WTC11 (cell line): ENCODE results near the gene MOB4. TPM values are rescaled to one million over a fixed set of nuclear protein-coding genes. Genes with fewer than 3 reads are reported as not detected.

Experiments used
- ATAC-seq: fragments of 200-7000 bp; cut with Tn5 transposase; 2 replicates; pipeline ENCODE4 v1.10.0; 2021; ENCODE audit warnings: mild to moderate bottlenecking, moderate library complexity
- CTCF ChIA-PET: fragments of 300-600 bp; sonication (Branson Sonifier 250); formaldehyde crosslinking; loops from one replicate; lab custom pipeline; 2021; ENCODE audit warnings: antibody characterized with exemption; lab: Charles Lee
- POLR2A ChIA-PET: fragments of 350-600 bp; sonication (Branson Sonifier 250); formaldehyde crosslinking; loops from one replicate; lab custom pipeline; 2021; ENCODE audit warnings: antibody characterized with exemption; lab: Charles Lee
- DNase-seq: peaks from one replicate; pipeline ENCODE4 v3.0.0; 2021; ENCODE audit warnings: low spot score
- H3K27ac Mint-ChIP-seq: 2 replicates; pipeline ENCODE4 v1.8.0; 2021; ENCODE audit warnings: mixed read lengths
- H3K27me3 Mint-ChIP-seq: 2 replicates; pipeline ENCODE4 v1.8.0; 2021; ENCODE audit warnings: low read depth, mild to moderate bottlenecking, moderate library complexity, mixed read lengths
- H3K36me3 Mint-ChIP-seq: 2 replicates; pipeline ENCODE4 v1.8.0; 2021; ENCODE audit warnings: mixed read lengths
- H3K4me1 Mint-ChIP-seq: 2 replicates; pipeline ENCODE4 v1.8.0; 2022; ENCODE audit warnings: mixed read lengths
- H3K4me3 Mint-ChIP-seq: 2 replicates; pipeline ENCODE4 v1.8.0; 2021; ENCODE audit warnings: mild to moderate bottlenecking, moderate library complexity, mixed read lengths
- H3K9me3 Mint-ChIP-seq: 2 replicates; pipeline ENCODE4 v1.8.0; 2021; ENCODE audit warnings: mixed read lengths
- CREB1 ChIP-seq: sonication (generic); formaldehyde crosslinking; IDR thresholded peaks from 2 replicates; pipeline ENCODE4 v1.8.0; 2023; ENCODE audit warnings: mild to moderate bottlenecking, missing genetic modification reagents
- EMX1 ChIP-seq: fragments of 250-450 bp; sonication (Bioruptor Pico); IDR thresholded peaks from 2 replicates; pipeline ENCODE4 v1.8.0; 2021; ENCODE audit warnings: mild to moderate bottlenecking
- FOXJ3 ChIP-seq: sonication (generic); formaldehyde crosslinking; IDR thresholded peaks from 2 replicates; pipeline ENCODE4 v1.9.0; 2021; ENCODE audit warnings: missing genetic modification reagents, mild to moderate bottlenecking, borderline replicate concordance
- FOXP1 ChIP-seq: sonication (generic); formaldehyde crosslinking; IDR thresholded peaks from 2 replicates; pipeline ENCODE4 v1.8.0; 2022; ENCODE audit warnings: missing genetic modification reagents, mild to moderate bottlenecking, moderate library complexity, borderline replicate concordance
- FOXP4 ChIP-seq: sonication (generic); formaldehyde crosslinking; IDR thresholded peaks from 2 replicates; pipeline ENCODE4 v1.8.0; 2022; ENCODE audit warnings: mild to moderate bottlenecking, missing genetic modification reagents
- JAZF1 ChIP-seq: fragments of 250-450 bp; sonication (Bioruptor Pico); IDR thresholded peaks from 2 replicates; pipeline ENCODE4 v1.9.0; 2021; ENCODE audit warnings: moderate library complexity, mild to moderate bottlenecking, inconsistent platforms
- NR1H2 ChIP-seq: sonication (generic); formaldehyde crosslinking; IDR thresholded peaks from 2 replicates; pipeline ENCODE4 v1.9.0; 2021; ENCODE audit warnings: mild to moderate bottlenecking, moderate library complexity, missing genetic modification reagents
- NR2C2 ChIP-seq: sonication (generic); formaldehyde crosslinking; IDR thresholded peaks from 2 replicates; pipeline ENCODE4 v1.8.0; 2022; ENCODE audit warnings: mild to moderate bottlenecking, missing genetic modification reagents
- PRRX2 ChIP-seq: fragments of 250-450 bp; sonication (Bioruptor Pico); IDR thresholded peaks from 2 replicates; pipeline ENCODE4 v1.8.0; 2021; ENCODE audit warnings: mild to moderate bottlenecking
- RORB ChIP-seq: fragments of 250-450 bp; sonication (Bioruptor Pico); IDR thresholded peaks from 2 replicates; pipeline ENCODE4 v1.9.0; 2021; ENCODE audit warnings: mild to moderate bottlenecking
- SMAD3 ChIP-seq: sonication (generic); formaldehyde crosslinking; IDR thresholded peaks from 2 replicates; pipeline ENCODE4 v1.8.0; 2022; ENCODE audit warnings: missing genetic modification reagents, mild to moderate bottlenecking, borderline replicate concordance
- SOX15 ChIP-seq: fragments of 250-450 bp; sonication (Bioruptor Pico); IDR thresholded peaks from 2 replicates; pipeline ENCODE4 v1.9.0; 2021; ENCODE audit warnings: mild to moderate bottlenecking
- TCF7 ChIP-seq: sonication (generic); formaldehyde crosslinking; IDR thresholded peaks from 2 replicates; pipeline ENCODE4 v1.8.0; 2022; ENCODE audit warnings: mild to moderate bottlenecking, low read depth, missing genetic modification reagents, moderate library complexity
- ZNF121 ChIP-seq: sonication (generic); formaldehyde crosslinking; IDR thresholded peaks from 2 replicates; pipeline ENCODE4 v1.8.0; 2023; ENCODE audit warnings: missing genetic modification reagents
- ZNF138 ChIP-seq: sonication (generic); formaldehyde crosslinking; conservative IDR thresholded peaks from 2 replicates; pipeline ENCODE4 v1.8.1; 2022; ENCODE audit warnings: mild to moderate bottlenecking, moderate library complexity, missing genetic modification reagents
- ZNF416 ChIP-seq: fragments of 250-450 bp; sonication (Bioruptor Pico); IDR thresholded peaks from 2 replicates; pipeline ENCODE4 v1.9.0; 2021; ENCODE audit warnings: mild to moderate bottlenecking, inconsistent platforms
- total RNA-seq: library from RNA; stranded (reverse); gene quantifications from 3 replicates; pipeline ENCODE4 v1.2.3, GENCODE V29; 2021
- TF ChIP-seq, protein P1 (sequence below): fragments of 250-450 bp; sonication (Bioruptor Pico); conservative IDR thresholded peaks from 2 replicates; pipeline ENCODE4 v1.9.0; 2021; ENCODE audit warnings: mild to moderate bottlenecking
- TF ChIP-seq, protein P2 (sequence below): sonication (generic); formaldehyde crosslinking; IDR thresholded peaks from 2 replicates; pipeline ENCODE4 v1.8.0; 2022; ENCODE audit warnings: mild to moderate bottlenecking, missing genetic modification reagents
- TF ChIP-seq, protein P3 (sequence below): sonication (generic); formaldehyde crosslinking; IDR thresholded peaks from 2 replicates; pipeline ENCODE4 v1.8.1; 2022; ENCODE audit warnings: mild to moderate bottlenecking, moderate library complexity, missing genetic modification reagents
- TF ChIP-seq, protein P4 (sequence below): sonication (generic); formaldehyde crosslinking; IDR thresholded peaks from 2 replicates; pipeline ENCODE4 v1.8.0; 2022; ENCODE audit warnings: mild to moderate bottlenecking, missing genetic modification reagents
- TF ChIP-seq, protein P5 (sequence below): fragments of 250-450 bp; sonication (Bioruptor Pico); IDR thresholded peaks from 2 replicates; pipeline ENCODE4 v1.9.0; 2021; ENCODE audit warnings: moderate library complexity, mild to moderate bottlenecking, inconsistent platforms, borderline replicate concordance

MOB4 gene
- total RNA-seq, 1 experiment from 2014 or later = 47.8 TPM

DNA sequence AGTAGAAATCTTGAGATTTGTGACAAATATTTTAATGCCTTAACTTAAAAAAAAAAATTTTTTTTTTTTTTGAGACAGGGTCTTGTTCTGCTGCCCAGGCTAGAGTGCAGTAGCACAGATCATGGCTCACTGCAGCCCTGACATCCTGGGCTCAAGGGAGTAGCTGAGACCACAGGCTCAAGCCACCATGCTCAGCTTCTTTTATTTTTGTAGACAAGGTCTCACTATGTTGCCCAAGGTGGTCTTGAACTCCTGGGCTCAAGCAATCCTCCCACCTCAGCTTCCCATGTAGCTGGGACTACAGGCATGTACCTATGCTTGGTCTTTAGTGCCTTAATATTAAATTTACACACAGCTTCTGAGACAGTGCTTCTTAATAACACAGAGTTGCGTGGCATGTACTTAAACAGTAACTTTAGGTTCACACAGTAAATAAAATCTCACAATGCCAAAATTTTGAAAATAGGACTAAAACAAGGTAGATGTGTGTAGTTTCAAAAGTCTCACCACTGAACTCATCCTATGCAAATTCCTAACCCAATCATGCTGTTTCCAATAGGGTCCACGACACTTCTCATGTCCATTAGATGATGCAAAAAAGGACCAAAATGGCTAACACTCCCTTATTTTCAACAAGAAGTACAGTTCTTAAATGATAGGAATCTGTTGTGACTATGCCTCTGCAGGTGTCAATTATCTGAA is 20.3 kb upstream of the MOB4 start:
- CTCF ChIA-PET = no interaction called here
- POLR2A ChIA-PET = no interaction called here
- no peaks in the 10 kb centered on the region for H3K9me3 Mint-ChIP-seq
- peak overlapping the region; percentile 91 for H3K4me3 Mint-ChIP-seq
- DNase-seq (no peak), ATAC-seq (no peak)
- H3K27ac Mint-ChIP-seq = peak overlapping the region; percentile 91
- peaks cover 37% of the 10 kb centered on the region for H3K4me1 Mint-ChIP-seq
- TF ChIP-seq ZNF416 (CRISPR knock-in tag) (no peak), TCF7 (CRISPR knock-in tag) (no peak), CREB1 (CRISPR knock-in tag) (no peak), FOXJ3 (CRISPR knock-in tag) (no peak), SOX15 (no peak), RORB (no peak), SMAD3 (CRISPR knock-in tag) (no peak), FOXP1 (CRISPR knock-in tag) (no peak), EMX1 (CRISPR knock-in tag) (no peak), NR2C2 (no peak)
- TF ChIP-seq, protein P1, sequence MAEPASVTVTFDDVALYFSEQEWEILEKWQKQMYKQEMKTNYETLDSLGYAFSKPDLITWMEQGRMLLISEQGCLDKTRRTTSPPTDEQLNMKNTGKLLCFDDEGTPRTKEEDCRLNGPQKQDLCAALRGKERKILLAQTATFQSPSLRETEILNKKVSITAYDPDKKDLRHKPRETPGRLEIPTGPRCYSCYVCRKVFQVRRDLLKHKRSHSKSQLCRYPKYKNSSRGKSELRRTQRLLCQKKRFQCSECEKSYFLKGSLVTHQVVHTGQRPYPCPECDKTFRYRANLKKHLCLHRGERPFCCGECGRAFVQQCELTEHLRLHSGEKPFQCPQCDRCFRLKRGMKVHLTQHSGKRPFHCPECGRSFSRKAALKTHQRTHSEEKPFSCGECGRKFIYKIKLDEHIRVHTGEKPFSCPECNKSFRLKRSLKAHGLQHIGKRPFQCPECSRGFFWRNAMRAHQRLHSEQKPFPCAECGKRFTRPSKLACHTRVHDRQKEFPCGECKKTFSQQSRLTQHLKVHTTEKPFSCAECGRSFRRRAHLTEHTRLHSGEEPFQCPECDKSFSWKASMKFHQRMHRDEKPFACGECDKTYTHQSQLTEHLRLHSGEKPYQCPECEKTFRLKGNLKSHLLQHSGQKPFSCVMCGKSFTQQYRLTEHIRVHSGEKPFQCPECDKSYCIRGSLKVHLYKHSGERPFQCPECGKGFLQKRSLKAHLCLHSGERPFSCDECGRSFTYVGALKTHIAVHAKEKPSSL (CRISPR knock-in tag) = no peak
- TF ChIP-seq, protein P2, sequence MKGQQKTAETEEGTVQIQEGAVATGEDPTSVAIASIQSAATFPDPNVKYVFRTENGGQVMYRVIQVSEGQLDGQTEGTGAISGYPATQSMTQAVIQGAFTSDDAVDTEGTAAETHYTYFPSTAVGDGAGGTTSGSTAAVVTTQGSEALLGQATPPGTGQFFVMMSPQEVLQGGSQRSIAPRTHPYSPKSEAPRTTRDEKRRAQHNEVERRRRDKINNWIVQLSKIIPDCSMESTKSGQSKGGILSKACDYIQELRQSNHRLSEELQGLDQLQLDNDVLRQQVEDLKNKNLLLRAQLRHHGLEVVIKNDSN (CRISPR knock-in tag) = no peak
- TF ChIP-seq, protein P3, sequence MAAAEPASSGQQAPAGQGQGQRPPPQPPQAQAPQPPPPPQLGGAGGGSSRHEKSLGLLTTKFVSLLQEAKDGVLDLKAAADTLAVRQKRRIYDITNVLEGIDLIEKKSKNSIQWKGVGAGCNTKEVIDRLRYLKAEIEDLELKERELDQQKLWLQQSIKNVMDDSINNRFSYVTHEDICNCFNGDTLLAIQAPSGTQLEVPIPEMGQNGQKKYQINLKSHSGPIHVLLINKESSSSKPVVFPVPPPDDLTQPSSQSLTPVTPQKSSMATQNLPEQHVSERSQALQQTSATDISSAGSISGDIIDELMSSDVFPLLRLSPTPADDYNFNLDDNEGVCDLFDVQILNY (CRISPR knock-in tag) = no peak
- H3K36me3 Mint-ChIP-seq = peaks cover 89% of the 10 kb centered on the region
- H3K27me3 Mint-ChIP-seq = no peaks in the 10 kb centered on the region; the same call in 1 of the 2 replicates

- CTCF ChIA-PET = no interaction called here
Observed at GRCh38 chr2:197496695-197497094, 19.2 kb upstream of the MOB4 start.

GRCh38 chr2:197497326-197497725 is 18.5 kb upstream of the MOB4 start:
- Mint-ChIP-seq H3K4me3 (peak overlapping the region; percentile 91), H3K4me1 (peaks cover 51% of the 10 kb centered on the region), H3K27ac (peak overlapping the region; percentile 91), H3K36me3 (peaks cover 89% of the 10 kb centered on the region), H3K9me3 (no peaks in the 10 kb centered on the region), H3K27me3 (no peaks in the 10 kb centered on the region; the same call in 1 of the 2 replicates)
- CTCF ChIA-PET = no interaction called here
- ATAC-seq (no peak), DNase-seq (no peak)
- POLR2A ChIA-PET = interaction anchor here (0.6 kb wide), 1 partner anchor 7 kb away, joined by 4 read pairs; no protein-coding TSS in a partner anchor
- TF ChIP-seq NR1H2 (CRISPR knock-in tag) (no peak), SMAD3 (CRISPR knock-in tag) (no peak), ZNF138 (CRISPR knock-in tag) (no peak), FOXP4 (CRISPR knock-in tag) (no peak), JAZF1 (CRISPR knock-in tag) (no peak)
- TF ChIP-seq, protein P4, sequence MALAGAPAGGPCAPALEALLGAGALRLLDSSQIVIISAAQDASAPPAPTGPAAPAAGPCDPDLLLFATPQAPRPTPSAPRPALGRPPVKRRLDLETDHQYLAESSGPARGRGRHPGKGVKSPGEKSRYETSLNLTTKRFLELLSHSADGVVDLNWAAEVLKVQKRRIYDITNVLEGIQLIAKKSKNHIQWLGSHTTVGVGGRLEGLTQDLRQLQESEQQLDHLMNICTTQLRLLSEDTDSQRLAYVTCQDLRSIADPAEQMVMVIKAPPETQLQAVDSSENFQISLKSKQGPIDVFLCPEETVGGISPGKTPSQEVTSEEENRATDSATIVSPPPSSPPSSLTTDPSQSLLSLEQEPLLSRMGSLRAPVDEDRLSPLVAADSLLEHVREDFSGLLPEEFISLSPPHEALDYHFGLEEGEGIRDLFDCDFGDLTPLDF (CRISPR knock-in tag) = no peak
- TF ChIP-seq, protein P5, sequence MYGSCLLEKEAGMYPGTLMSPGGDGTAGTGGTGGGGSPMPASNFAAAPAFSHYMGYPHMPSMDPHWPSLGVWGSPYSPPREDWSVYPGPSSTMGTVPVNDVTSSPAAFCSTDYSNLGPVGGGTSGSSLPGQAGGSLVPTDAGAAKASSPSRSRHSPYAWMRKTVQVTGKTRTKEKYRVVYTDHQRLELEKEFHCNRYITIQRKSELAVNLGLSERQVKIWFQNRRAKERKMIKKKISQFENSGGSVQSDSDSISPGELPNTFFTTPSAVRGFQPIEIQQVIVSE (CRISPR knock-in tag) = no peak

More at GRCh38 chr2:197496695-197497094, 19.2 kb upstream of the MOB4 start:
- DNase-seq = no peak
- no peak for ATAC-seq
- Mint-ChIP-seq H3K27me3 (no peaks in the 10 kb centered on the region; the same call in 1 of the 2 replicates), H3K4me3 (peak overlapping the region; percentile 91), H3K27ac (peak overlapping the region; percentile 91), H3K36me3 (peaks cover 89% of the 10 kb centered on the region), H3K4me1 (peaks cover 45% of the 10 kb centered on the region), H3K9me3 (no peaks in the 10 kb centered on the region)
- TF ChIP-seq, protein P4 (CRISPR knock-in tag) = no peak
- TF ChIP-seq PRRX2 (CRISPR knock-in tag) (no peak), ZNF121 (0 out of 2 replicates have a peak, but pooled peaks have one; percentile 23)
- POLR2A ChIA-PET = interaction anchor here (0.6 kb wide), 1 partner anchor 8 kb away, joined by 4 read pairs; no protein-coding TSS in a partner anchor
